B cell (primary cell): ENCODE results near the gene BDH1. TPM values are rescaled to one million over a fixed set of nuclear protein-coding genes. Genes with fewer than 3 reads are reported as not detected.

Source experiments
- ATAC-seq: fragments of 200-7000 bp; cut with Tn5 transposase; one replicate; pipeline ENCODE4 v1.10.0; 2021; ENCODE audit warnings: low read depth, mild to moderate bottlenecking, moderate number of reproducible peaks, moderate library complexity
- CTCF ChIA-PET: fragments of 350-600 bp; sonication (Branson Sonifier 250); formaldehyde crosslinking; loops from one replicate; lab custom pipeline; 2021; ENCODE audit warnings: antibody characterized with exemption, inconsistent platforms; lab: Charles Lee
- POLR2A ChIA-PET: fragments of 350-600 bp; sonication (Branson Sonifier 250); formaldehyde crosslinking; loops from one replicate; lab custom pipeline; 2021; ENCODE audit warnings: antibody characterized with exemption; lab: Charles Lee
- DNase-seq: peaks from one replicate; pipeline ENCODE4 v3.0.0; 2013
- H2AFZ ChIP-seq: 2 replicates; pipeline ENCODE4 v1.6.1; 2012; ENCODE audit warnings: mild to moderate bottlenecking, low read depth, low read length; ENCODE audit not compliant: insufficient read depth, poor library complexity, severe bottlenecking
- H3K27ac ChIP-seq, 2 donors: 1 replicate in 1 of 2; 2 replicates in 1 of 2; pipeline ENCODE4 v1.5.1; 2012 to 2013; ENCODE audit warnings: low read length in 2 of 2, mild to moderate bottlenecking in 2 of 2, moderate library complexity in 1 of 2
- H3K27me3 ChIP-seq, 4 experiments: fragments of 200-600 bp in 1 of 4; sonication (generic) in 1 of 4; replicated peaks in 1 of 4; 1 replicate in 2 of 4; 2 replicates in 2 of 4; pipeline versions ENCODE4 v1.6.1 to v1.7.0; 2013 to 2016; ENCODE audit warnings: low read length in 3 of 4, mild to moderate bottlenecking in 2 of 4, mixed read lengths in 1 of 4, moderate library complexity in 1 of 4; ENCODE audit not compliant: insufficient read depth in 4 of 4, control insufficient read depth in 3 of 4; ENCODE audit errors: control extremely low read depth in 1 of 4
- H3K36me3 ChIP-seq, 2 experiments: replicated peaks in 1 of 2; 1 replicate in 1 of 2; 2 replicates in 1 of 2; pipeline versions ENCODE4 v1.6.1 to v1.7.1; 2013; ENCODE audit warnings: low read length in 1 of 2; ENCODE audit not compliant: insufficient read depth in 2 of 2, control insufficient read depth in 1 of 2; ENCODE audit errors: control extremely low read depth in 1 of 2, extremely low read depth in 1 of 2
- H3K4me1 ChIP-seq, 2 donors: fragments of 200-600 bp in 1 of 2; sonication (generic) in 1 of 2; 1 replicate in 1 of 2; 2 replicates in 1 of 2; pipeline versions ENCODE4 v1.5.1 to v1.6.1; 2013 to 2017; ENCODE audit warnings: low read length in 2 of 2; ENCODE audit not compliant: control insufficient read depth in 2 of 2, insufficient read depth in 2 of 2
- H3K4me2 ChIP-seq: replicated peaks from 2 replicates; pipeline ENCODE3; 2012; ENCODE audit warnings: mild to moderate bottlenecking, low read depth, low read length; ENCODE audit not compliant: poor library complexity, severe bottlenecking
- H3K4me3 ChIP-seq, 5 experiments: fragments of 200-600 bp in 1 of 5; sonication (generic) in 1 of 5; 1 replicate in 3 of 5; 2 replicates in 2 of 5; pipeline versions ENCODE4 v1.5.1 to v1.7.0; 2011 to 2016; ENCODE audit warnings: low read length in 4 of 5, mild to moderate bottlenecking in 4 of 5, low read depth in 2 of 5, control low read depth in 1 of 5, moderate library complexity in 1 of 5; ENCODE audit not compliant: insufficient read depth in 1 of 5; ENCODE audit errors: control extremely low read depth in 1 of 5, extremely low read depth in 1 of 5
- H3K79me2 ChIP-seq: fragments of 200-600 bp; sonication (generic); one replicate; pipeline ENCODE4 v1.6.0; 2016; ENCODE audit warnings: low read length; ENCODE audit not compliant: control insufficient read depth, insufficient read depth
- H3K9ac ChIP-seq: fragments of 200-600 bp; sonication (generic); 2 replicates; pipeline ENCODE4 v1.6.1; 2017; ENCODE audit warnings: mild to moderate bottlenecking, low read length, moderate library complexity
- H3K9me3 ChIP-seq, 3 donors: one replicate each; pipeline versions ENCODE4 v1.6.1 to v1.7.1; 2013; ENCODE audit warnings: low read length in 2 of 3; ENCODE audit not compliant: control insufficient read depth in 2 of 3, insufficient read depth in 1 of 3; ENCODE audit errors: control extremely low read depth in 1 of 3
- H4K20me1 ChIP-seq: 2 replicates; pipeline ENCODE4 v1.6.0; 2012; ENCODE audit warnings: mild to moderate bottlenecking, low read length; ENCODE audit not compliant: insufficient read depth, control insufficient read depth, poor library complexity, severe bottlenecking
- H3K27ac Mint-ChIP-seq: one replicate; pipeline ENCODE4 v1.8.0; 2021; ENCODE audit warnings: mixed read lengths
- H3K27me3 Mint-ChIP-seq: one replicate; pipeline ENCODE4 v1.8.0; 2021; ENCODE audit warnings: mixed read lengths
- H3K4me1 Mint-ChIP-seq: one replicate; pipeline ENCODE4 v1.8.0; 2021; ENCODE audit warnings: mixed read lengths
- H3K4me3 Mint-ChIP-seq: one replicate; pipeline ENCODE4 v1.8.0; 2021; ENCODE audit warnings: mixed read lengths
- H3K9me3 Mint-ChIP-seq: one replicate; pipeline ENCODE4 v1.8.0; 2022; ENCODE audit warnings: mixed read lengths; ENCODE audit not compliant: insufficient read depth
- EZH2 ChIP-seq: IDR thresholded peaks from 2 replicates; pipeline ENCODE4 v1.6.1; 2012; ENCODE audit warnings: borderline replicate concordance, low read depth, mild to moderate bottlenecking, moderate library complexity, low read length; ENCODE audit not compliant: insufficient read depth, poor library complexity, severe bottlenecking
- WGBS: methylation state at CpG from one replicate; pipeline ENCODE4 v1.1.5; 2013; ENCODE audit warnings: missing lambda C conversion rate; ENCODE audit not compliant: insufficient coverage; 5-methylcytosine and 5-hydroxymethylcytosine counted together
- intact Hi-C: fragments of 100-400 bp; cut with micrococcal nuclease; formaldehyde crosslinking; loops from one replicate; pipeline ENCODE4 v1.10.0; 2022
- polyA plus RNA-seq: library from polyadenylated mRNA; depleted of rRNA; stranded (reverse); fragments of >200 nt; gene quantifications from 2 replicates; pipeline ENCODE4 v1.2.3, GENCODE V29; 2012
- total RNA-seq, 2 donors: library from RNA; stranded (reverse); fragments of 120-200 nt in 1 of 2; gene quantifications; 1 replicate in 1 of 2; 2 replicates in 1 of 2; pipeline versions ENCODE4 v1.2.3 to v1.2.4, GENCODE V29; 2013 to 2022
- TF ChIP-seq, protein P1 (sequence below): fragments of 200-600 bp; IDR thresholded peaks from one replicate; pipeline ENCODE4 v1.8.0; 2022; ENCODE audit warnings: antibody characterized with exemption, mild to moderate bottlenecking

The BDH1 gene
- total and polyA plus RNA-seq, 2 donors (not counting 1 experiment from before 2014, with no cell fraction given) = 21.1 to 59.3 TPM

DNA sequence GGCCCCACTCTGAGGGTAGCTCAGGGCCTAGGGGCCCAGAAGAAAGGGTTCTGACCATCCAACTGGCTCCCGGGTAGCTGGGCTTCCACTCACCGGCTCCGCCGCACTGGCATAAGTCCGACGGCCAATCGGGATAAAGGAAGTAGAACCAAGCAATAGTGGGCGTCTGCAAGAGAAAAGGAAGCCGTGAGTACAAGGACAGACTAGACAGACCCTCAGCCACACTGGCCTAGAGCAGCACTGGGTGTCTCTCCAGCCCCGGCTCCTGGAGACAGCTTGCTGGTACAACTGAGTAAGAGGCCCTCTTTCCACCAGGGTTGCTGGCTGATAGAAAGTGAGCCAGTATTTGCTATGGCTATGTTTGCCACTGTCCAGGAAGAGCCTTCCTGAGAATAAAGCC, 22.4 kb downstream of the BDH1 start:
- Mint-ChIP-seq H3K9me3 (no peaks in the 10 kb centered on the region), H3K27me3 (no peaks in the 10 kb centered on the region), H3K4me1 (no peaks in the 10 kb centered on the region), H3K27ac (no peak overlapping the region), H3K4me3 (no peak overlapping the region)
- Histone ChIP-seq H3K9me3 (no peaks in the 10 kb centered on the region), H3K4me3 (no peak overlapping the region), H3K36me3 (peaks cover 4 to 25% of the 10 kb centered on the region in 2 experiments), H3K4me1 (no peaks in the 10 kb centered on the region), H4K20me1 (no peaks in the 10 kb centered on the region), H3K79me2 (no peaks in the 10 kb centered on the region), H2AFZ (no peak overlapping the region), H3K4me2 (no peak overlapping the region), H3K27me3 (no peaks in the 10 kb centered on the region), H3K9ac (no peak overlapping the region), H3K27ac (no peak overlapping the region)
- ChIA-PET CTCF (no interaction called here), POLR2A (no interaction called here)
- no peak for DNase-seq
- TF ChIP-seq, protein P1, sequence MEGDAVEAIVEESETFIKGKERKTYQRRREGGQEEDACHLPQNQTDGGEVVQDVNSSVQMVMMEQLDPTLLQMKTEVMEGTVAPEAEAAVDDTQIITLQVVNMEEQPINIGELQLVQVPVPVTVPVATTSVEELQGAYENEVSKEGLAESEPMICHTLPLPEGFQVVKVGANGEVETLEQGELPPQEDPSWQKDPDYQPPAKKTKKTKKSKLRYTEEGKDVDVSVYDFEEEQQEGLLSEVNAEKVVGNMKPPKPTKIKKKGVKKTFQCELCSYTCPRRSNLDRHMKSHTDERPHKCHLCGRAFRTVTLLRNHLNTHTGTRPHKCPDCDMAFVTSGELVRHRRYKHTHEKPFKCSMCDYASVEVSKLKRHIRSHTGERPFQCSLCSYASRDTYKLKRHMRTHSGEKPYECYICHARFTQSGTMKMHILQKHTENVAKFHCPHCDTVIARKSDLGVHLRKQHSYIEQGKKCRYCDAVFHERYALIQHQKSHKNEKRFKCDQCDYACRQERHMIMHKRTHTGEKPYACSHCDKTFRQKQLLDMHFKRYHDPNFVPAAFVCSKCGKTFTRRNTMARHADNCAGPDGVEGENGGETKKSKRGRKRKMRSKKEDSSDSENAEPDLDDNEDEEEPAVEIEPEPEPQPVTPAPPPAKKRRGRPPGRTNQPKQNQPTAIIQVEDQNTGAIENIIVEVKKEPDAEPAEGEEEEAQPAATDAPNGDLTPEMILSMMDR = no peak
- no peak for TF ChIP-seq EZH2
- ATAC-seq = no peak
- 100% methylated on average over 10 of the region's 10 CpGs for WGBS
- intact Hi-C loops = no loop called here

DNA sequence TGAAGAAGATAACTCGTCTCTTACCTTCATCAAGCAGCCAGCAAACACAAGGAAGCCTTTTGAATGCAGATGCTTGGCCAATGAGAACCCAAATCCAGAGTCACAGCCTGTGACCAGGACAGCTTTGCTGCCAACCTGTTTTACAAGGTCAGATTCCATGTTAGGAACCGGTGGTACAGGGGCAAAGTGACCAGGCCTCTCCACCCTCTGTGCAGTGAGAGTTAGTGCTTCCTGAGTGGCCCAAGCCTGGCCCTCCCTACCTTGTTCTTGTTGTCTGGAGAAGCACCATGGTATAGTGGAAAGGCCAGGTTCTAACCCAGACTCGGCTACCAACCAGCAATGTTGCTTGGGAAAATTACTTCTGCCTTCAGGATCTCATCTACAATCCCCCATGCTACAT, 23.4 kb downstream of the BDH1 start:
- Mint-ChIP-seq H3K27ac (no peak overlapping the region), H3K27me3 (no peaks in the 10 kb centered on the region), H3K4me1 (no peaks in the 10 kb centered on the region), H3K9me3 (no peaks in the 10 kb centered on the region), H3K4me3 (no peak overlapping the region)
- POLR2A ChIA-PET = no interaction called here
- Histone ChIP-seq H3K9ac (no peak overlapping the region), H3K4me3 (no peak overlapping the region), H3K4me2 (no peak overlapping the region), H2AFZ (no peak overlapping the region), H3K4me1 (no peaks in the 10 kb centered on the region), H3K27ac (no peak overlapping the region), H4K20me1 (no peaks in the 10 kb centered on the region), H3K9me3 (no peaks in the 10 kb centered on the region), H3K79me2 (no peaks in the 10 kb centered on the region), H3K27me3 (no peaks in the 10 kb centered on the region), H3K36me3 (peaks cover 4 to 34% of the 10 kb centered on the region in 2 experiments)
- CTCF ChIA-PET = no interaction called here
- TF ChIP-seq, protein P1 = no peak
- no peak for TF ChIP-seq EZH2
- no peak for DNase-seq
- WGBS = 93% methylated on average over 2 of the region's 3 CpGs
- intact Hi-C loops = no loop called here
- no peak for ATAC-seq
